GM19468 (cell line): Measurements from ENCODE around the gene DCAF8L2.
"Not testable (repeated sequence)": the region's sequence is repeated elsewhere in the genome, so short reads cannot be mapped to it uniquely, and the experiment has no call there.

ENCODE experiments used
- ATAC-seq: cut with Tn5 transposase; IDR thresholded peaks from one replicate; pipeline ENCODE4 v1.9.1; 2021; ENCODE audit warnings: mild to moderate bottlenecking, moderate library complexity, moderate number of reproducible peaks; ENCODE audit not compliant: unreplicated experiment; ENCODE audit errors: extremely low read depth

The DCAF8L2 gene

DNA sequence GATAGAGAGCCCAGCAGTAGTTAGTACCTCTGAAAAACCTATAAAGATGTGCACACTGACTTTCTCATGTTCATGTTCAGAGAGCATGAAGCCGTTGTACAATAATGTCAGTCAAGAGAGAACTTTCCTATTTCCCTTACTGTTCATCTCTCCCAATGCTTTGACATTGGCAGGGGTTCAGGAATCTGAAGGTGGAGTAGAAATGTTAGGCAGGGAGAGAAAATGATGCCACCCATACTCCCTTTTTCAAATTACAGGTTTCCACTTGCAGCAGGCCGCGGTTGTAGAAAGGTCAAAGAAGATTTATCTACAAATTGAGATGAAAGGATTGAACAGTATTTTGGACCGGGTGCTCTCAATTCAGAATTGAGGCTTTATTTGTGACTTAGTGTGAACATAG, 84.3 kb downstream of the DCAF8L2 start:
- ATAC-seq, result no peak

DNA sequence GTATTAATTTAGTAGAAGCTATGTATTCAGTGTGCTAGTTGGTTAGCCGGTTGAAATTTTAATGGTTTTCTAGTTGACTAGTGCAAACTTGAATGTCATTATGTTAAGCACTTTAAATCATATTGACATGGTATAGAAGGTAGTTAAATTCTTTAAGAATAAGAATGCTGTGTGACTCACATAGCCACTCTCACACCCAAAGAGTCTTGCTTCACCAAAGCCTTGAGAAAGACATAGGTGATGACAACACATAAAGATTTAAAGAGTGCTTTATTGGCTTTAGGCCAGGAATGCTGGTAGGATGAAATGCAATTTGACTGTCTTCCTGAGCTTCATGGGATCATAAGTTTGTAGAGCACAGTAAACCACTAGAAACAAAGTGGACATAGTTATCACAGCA, 85.3 kb downstream of the DCAF8L2 start:
- no peak for ATAC-seq

DNA sequence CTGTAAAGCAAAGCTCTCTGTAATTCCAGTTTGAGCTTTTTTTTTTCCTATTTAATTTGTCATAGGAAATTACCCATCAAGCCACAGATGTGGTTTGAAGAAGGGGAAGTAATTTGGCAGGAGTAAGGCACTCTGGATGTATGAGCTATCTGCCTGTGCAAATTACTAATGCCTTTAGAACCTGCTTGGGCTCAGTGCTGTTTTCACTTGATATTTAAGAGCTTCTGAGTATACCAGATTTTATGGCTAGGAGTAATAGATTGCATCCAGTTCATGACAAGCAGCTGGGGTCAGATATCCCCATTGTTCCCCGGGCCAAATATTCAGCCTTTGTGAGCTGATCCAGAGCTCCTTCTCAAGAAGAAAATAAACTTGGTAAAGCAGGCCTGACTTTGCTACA, 89.1 kb downstream of the DCAF8L2 start:
- no peak for ATAC-seq

DNA sequence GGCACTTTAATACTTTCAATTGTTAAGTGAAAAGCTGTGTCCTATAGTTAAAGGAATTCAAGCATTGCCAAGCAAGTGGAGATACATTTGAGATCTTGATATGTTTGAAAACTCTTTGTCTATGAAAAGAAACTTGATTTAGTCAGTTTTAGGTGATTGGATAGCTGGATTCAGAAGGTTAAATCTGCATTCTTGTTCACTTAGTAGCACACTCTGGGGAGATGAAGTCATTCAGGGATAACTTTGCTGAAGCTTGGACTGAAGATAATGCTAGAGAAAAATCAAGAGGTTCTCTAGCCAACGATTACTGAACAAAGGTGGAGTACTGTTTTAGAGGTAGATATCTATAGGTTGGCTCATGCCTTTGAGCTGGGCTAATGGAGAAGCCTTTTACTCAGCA, 90.6 kb downstream of the DCAF8L2 start:
- ATAC-seq, result no peak

DNA sequence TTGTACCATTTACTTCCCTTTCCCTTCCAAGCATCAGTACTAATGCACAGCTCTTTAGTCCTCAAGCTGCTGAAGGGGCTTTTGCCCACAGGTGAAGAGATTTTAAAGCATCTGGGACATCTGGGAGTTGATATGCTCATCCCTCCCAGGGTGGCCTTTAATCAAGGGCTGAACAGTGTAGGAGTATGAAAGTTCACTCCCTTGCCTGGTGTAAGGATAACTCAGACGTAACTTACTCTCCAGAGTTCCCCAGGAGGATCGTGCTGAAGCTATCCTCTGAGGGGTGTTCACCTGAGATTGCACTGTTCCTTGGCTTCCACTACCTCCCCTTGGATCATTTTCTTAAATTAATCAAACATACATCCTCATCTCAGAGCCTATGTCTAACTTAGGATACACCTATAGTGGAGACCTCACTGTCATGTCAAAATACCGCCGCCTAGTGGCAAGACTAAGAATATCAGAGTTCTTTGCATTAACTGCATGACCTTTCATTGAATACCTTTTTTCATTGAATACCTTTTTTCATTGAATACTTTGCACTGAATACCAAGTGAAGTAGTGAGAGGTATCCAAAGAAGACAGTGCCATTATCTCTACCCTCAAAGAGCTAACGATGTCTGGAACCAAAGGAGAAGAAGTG, 93.5 kb downstream of the DCAF8L2 start:
- ATAC-seq, result not testable (repeated sequence)

DNA sequence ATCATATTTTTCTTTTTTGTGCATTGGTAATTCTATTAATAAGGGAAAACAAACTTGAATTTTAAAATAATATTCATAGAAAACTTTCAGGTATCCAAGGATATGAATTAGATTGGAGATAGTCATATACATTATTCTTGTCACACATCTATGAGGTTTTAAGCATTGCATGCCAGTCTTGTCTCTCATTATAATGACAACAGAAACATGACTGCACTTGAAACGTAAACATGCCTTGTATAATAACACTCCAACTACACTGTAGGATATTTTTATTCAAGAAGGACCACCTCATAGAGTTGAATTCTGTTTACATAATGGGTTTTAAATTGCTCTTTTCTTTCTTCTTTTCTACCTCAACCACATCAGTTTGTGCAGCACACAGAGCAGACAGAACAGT, 104.5 kb downstream of the DCAF8L2 start:
- no peak for ATAC-seq

DNA sequence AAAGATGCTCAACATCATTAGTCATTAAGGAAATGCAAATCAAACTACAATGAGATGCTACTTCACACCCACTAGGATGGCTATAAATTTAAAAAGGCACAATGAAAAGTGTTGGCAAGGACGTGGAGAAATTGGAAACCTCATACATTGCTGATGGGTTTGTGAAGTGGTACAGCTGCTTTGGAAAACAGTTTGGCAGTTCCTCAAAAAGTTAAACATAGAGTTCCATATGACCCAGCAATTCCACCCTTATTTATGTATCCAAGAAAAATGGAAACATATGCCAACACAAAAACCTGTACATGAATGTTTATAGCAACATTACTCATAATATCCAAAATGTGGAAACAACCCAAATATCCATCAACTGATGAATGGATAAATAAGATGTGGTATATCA, 116.4 kb downstream of the DCAF8L2 start:
- ATAC-seq, result no peak

DNA sequence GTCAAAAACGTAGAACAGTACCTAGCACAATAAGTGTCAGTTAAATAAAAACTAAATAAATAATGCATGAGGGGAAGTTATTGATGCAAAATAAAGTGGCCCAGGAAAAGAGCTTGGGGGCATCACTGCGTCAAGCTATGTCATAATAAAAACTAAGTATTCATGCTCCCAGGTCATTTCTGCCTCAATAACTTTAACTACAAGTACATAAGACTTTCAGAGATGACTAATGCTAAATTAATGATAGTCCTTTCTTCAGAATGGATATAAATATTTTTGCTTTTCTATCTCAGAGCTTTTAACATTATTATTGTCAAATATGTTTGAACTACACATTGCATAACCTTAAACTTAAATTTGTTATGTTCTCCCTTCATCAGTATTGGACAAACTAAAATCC, 125.5 kb downstream of the DCAF8L2 start:
- ATAC-seq, result no peak

DNA sequence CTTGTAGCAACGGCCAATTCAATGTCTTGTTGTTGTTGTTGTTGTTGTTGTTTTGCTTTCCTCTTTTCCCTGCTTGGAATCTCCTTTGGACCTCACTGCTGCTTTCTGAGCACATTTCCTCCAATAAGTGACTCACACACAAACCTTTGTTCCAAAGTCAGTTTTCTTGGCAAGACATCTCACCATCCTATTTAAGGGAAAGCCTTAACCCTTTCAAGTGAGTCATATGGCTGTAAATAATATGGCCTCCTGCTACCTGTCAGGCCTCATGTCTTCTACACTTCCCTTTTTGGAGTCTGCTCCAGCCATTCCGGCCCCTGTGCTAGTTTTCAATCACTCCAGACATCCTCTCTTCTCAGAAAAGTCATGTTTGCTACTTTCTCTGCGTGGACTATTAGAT, 138.1 kb downstream of the DCAF8L2 start:
- no peak for ATAC-seq

DNA sequence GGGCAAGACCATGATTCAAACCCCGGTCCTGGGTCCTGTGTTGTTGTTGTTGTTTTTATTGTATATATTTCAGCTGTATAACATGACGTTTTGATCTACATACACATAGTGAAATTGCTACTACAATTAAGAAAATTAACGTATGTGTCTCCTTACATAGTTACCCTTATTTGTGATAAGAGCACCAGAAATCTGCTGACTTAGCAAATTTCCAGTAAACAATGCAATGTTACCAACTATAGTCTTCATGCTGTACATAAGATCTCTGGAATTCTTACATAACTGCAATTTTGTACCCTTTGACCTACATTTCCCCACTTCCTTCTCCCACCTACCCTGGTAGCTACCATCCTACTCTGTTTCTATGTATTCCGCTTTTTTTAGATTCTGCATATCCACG, 141.8 kb downstream of the DCAF8L2 start:
- no peak for ATAC-seq

DNA sequence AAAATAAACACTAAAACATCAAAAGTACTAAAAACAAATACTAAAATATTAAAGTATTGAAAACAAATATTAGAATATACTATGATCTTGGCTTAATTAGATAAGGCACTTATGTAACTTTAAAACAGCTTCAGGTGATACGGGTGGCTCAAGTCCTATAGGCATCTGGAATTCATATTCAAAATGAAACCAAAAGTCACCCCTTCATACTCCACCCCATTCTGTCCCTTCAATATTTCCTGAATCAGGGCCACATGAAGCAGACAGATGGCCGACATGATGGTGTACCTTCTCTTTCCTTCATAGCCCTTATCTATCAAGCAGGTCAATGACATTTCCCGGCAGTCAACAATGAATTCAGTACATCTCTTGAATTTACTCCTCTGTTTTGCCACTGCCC, 145.8 kb downstream of the DCAF8L2 start:
- no peak for ATAC-seq

DNA sequence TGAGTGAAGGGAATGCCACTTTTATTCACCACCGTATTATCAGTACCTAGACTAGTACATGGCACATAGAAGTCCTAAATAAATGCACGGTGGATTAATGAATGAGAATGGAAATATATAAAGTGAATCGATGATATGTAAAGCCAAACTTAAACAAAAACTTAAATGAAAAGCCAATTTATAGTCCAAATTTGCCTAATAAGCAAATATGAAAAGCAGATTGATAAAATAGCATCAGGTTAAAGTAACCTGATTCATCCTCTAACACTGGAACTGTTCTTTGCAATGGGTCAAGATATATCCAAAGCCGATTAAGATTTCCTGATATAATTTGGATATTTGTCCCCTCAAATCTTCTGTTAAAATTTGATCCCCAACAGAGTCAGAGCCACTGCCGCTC, 150.8 kb downstream of the DCAF8L2 start:
- no peak for ATAC-seq

DNA sequence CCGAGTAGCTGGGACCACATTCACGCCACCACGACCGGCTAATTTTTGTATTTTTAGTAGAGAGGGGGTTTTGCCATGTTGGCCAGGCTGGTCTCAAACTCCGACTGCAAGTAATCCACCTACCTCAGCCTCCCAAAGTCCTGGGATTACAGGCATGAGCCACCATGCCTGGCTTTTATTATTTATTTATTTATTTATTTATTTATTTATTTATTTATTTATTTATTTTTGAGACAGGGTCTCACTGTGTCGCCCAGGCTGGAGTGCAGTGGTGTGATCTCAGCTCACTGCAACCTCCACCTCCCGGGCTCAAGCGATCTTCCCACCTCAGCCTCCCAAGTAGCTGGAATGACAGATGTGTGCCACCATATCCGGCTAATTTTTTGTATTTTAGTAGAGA, 153.4 kb downstream of the DCAF8L2 start:
- ATAC-seq, result not testable (repeated sequence)

DNA sequence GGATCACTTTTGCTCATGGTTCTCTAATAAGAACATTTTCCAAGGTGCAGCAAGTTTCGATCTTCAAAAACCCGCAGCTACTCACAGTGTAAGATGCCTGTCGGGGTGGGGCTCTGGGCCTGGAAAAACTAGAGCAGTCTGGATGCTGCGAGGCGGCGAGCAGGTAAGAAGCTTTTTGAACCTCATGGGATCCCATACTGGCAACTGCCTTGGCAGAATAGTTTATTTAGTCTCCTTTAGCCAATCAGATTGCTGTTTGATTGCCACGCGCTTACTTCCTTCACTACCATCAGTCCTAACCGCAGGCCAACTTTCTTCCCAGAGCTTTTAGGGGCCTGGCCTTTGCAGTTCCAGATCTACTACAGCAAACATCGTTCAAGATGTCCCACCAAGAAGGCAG, 156.4 kb downstream of the DCAF8L2 start:
- ATAC-seq, result no peak

DNA sequence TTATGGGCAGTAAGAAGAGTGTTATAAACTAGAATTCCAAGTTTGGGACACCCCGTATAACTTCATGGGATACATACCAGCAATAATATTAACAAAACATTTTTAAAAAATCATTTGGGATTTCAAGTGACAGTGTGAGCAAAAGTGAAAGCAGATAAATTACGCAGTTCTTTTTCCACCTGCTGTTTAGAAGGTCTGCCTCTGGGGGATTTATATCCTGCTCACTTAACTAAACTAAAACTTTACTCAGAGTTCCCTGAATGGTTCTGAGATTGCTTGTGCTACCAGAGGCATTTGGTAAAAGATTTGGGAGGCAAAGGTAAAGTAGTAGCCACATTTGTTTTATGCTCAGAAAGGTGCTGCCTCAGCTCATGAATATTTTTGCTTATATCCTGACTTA, 160.2 kb downstream of the DCAF8L2 start:
- ATAC-seq, result not testable (repeated sequence)

DNA sequence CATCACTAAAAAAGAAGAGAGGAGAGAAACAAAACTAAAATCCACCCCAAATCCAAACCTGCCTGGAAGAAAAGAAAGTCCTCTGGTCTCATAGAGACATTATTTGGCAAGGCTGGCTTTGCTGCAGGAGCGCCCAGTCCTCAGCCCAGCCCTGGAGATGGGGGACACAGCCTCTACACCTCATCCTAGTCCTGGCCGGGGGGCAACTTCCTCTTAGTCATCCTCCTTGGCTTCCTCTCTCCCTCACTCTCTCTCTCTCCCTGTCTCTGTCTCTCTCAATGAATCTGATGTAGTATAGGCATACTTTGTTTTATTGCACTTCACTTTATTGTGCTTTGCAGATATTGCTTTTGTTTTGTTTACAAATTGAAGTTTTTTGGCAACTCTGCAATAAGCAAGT, 161.8 kb downstream of the DCAF8L2 start:
- no peak for ATAC-seq

DNA sequence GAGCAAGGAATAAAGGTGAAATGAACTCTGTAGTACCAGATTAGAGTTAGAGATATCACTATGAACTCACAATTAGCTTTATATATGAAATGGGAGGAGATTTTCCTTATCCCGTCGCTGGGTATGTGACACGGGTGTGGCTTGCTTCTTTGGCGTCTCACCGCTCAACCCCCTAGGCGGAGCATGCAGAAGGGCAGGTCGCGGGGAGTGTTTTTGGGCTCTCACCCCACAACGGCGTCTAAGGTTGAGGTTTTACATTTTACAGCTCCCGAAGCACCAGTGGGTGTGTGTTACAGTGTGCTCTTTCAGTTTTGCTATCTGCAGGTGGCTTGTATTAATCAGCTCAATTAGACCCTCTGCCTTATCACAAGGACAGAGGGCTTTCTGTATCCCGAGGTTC, 175.6 kb downstream of the DCAF8L2 start:
- ATAC-seq, result no peak

DNA sequence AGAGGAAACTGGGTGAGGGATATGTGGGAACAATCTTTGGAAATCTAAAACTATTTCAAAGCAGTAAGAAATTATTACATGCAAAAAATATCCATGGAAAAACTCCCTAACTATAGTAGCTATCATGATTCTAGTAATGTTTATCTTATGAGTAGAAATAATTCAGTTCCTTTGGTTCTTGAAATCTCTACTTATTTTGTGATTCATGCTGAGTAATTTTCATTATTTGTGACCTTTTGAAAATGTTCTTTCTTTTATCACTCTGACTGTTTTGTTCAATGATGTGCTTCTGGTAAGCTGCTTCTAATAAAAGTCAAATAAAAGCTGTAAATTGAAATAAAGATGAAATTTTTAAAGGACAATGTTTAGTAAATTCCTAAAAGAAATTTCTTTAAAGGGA, 177.2 kb downstream of the DCAF8L2 start:
- ATAC-seq, result no peak

DNA sequence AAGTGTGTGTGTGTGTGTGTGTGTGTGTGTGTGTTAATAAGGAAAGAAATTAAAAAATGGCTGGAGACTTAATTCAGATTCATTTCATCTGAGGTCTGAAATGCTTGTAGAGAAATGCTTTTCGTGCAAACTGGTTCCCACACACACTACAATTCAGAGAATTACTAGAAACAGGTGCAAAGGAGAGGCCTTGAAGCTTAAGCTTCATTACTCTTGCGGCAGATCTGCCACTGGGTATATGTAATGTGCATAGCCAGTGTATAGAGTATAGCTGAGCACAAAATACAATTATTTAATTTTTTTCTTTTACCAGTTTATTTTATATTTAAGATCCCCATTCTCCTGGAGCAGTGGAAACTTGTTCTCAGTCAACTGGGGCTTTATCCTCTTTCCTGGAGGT, 185.8 kb downstream of the DCAF8L2 start:
- no peak for ATAC-seq

DNA sequence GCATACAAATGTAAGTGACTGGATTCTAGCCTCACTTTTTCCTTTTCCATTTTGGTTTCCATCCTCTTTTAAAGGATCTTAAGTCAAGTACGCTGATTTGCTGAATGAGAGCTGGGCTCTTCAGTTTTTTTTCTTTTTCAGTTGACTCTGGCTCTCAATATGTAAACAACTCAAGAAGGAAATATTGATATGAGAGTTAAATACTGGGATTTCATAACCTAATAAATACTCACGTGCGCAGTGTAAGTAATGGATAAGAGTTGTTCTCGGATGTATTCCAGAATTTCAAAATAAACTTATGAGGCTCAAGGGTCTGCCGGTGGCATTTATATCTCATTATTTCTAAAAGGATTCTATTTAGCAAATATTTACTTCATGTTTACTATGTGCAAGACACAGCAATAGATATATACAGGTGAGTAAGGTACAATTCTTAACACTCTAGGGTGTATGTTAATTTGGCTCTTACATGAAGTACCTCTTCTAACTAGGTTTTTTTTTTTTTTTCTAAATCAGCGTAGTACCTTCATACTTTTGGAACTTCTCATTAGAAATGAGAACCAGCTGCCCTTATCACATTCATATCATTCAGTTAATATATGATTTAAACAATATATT, 206.6 kb downstream of the DCAF8L2 start:
- no peak for ATAC-seq

DNA sequence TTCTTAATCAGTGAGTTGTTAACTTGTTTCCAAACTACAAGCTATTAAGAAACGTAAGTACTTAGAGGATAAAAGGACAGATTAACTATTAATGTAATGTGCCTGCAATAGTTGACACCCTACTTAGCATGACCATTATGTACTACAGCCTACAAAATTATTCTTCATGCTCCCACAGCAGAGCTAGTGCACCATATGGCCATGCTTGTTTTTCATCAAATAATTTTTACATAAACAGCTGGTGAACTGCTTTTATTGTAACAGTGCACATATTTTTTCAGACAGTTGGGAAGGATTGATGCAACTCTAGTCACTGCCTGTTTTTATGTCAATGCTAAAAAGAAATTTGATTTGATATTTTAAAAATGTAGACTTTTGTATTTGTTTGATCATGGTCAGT, 207.4 kb downstream of the DCAF8L2 start:
- no peak for ATAC-seq
